Glutamatergic neuron (in vitro differentiated cells): ENCODE data around the gene SYNE2. TPM values are rescaled to one million over a fixed set of nuclear protein-coding genes. Genes with fewer than 3 reads are reported as not detected.

Experiments
- DNase-seq: peaks from one replicate; pipeline ENCODE4 v3.0.0; 2022
- H3K27ac Mint-ChIP-seq: one replicate; pipeline ENCODE4 v1.8.0; 2020; ENCODE audit warnings: mild to moderate bottlenecking, mixed read lengths, inconsistent platforms; ENCODE audit not compliant: unreplicated experiment
- H3K27me3 Mint-ChIP-seq: one replicate; pipeline ENCODE4 v1.8.0; 2020; ENCODE audit warnings: mild to moderate bottlenecking, moderate library complexity, mixed read lengths, inconsistent platforms; ENCODE audit not compliant: unreplicated experiment
- H3K36me3 Mint-ChIP-seq: one replicate; pipeline ENCODE4 v1.8.0; 2020; ENCODE audit warnings: mild to moderate bottlenecking, mixed read lengths, inconsistent platforms; ENCODE audit not compliant: unreplicated experiment
- H3K4me1 Mint-ChIP-seq: one replicate; pipeline ENCODE4 v1.8.0; 2020; ENCODE audit warnings: mild to moderate bottlenecking, low read depth, mixed read lengths, inconsistent platforms; ENCODE audit not compliant: unreplicated experiment
- H3K4me3 Mint-ChIP-seq: one replicate; pipeline ENCODE4 v1.8.0; 2020; ENCODE audit warnings: mild to moderate bottlenecking, mixed read lengths, inconsistent platforms; ENCODE audit not compliant: unreplicated experiment
- H3K9me3 Mint-ChIP-seq: one replicate; pipeline ENCODE4 v1.8.0; 2020; ENCODE audit warnings: mild to moderate bottlenecking, moderate library complexity, mixed read lengths, inconsistent platforms; ENCODE audit not compliant: unreplicated experiment
- total RNA-seq: library from RNA; stranded (reverse); fragmentation: NEBNext Ultra II Directional; extraction: Animal tissue kit (Norgen Biotek cat#: 25700); gene quantifications from one replicate; pipeline ENCODE4 v1.2.1, GENCODE V29; 2021; ENCODE audit not compliant: unreplicated experiment
- TF ChIP-seq, protein P1 (sequence below): fragments of 200-600 bp; sonication (generic); IDR thresholded peaks from one replicate; pipeline ENCODE4 v1.5.0; 2021; ENCODE audit not compliant: partially characterized antibody, unreplicated experiment

Gene SYNE2
- total RNA-seq, 1 donor from 2014 or later, result 81.7 TPM

DNA sequence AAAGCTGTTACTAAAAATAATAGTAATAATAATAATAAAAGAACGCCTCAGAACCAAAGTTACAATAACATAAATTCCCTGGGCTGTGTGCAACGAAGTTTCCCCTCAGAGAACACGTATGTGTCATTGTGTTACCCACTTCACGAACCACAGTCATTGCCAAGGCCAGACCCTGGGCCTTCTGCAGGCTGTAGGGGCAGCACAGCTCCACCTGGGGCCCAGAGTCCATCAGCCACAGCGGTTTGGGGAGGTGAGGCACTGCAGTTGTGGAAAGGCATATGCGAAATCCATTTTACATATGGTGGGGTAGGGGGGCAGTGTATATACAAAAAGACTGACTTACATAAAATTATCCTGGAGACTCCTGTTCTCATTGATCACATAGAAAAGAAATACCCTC is 385.2 kb downstream of the SYNE2 start:
- TF ChIP-seq, protein P1, sequence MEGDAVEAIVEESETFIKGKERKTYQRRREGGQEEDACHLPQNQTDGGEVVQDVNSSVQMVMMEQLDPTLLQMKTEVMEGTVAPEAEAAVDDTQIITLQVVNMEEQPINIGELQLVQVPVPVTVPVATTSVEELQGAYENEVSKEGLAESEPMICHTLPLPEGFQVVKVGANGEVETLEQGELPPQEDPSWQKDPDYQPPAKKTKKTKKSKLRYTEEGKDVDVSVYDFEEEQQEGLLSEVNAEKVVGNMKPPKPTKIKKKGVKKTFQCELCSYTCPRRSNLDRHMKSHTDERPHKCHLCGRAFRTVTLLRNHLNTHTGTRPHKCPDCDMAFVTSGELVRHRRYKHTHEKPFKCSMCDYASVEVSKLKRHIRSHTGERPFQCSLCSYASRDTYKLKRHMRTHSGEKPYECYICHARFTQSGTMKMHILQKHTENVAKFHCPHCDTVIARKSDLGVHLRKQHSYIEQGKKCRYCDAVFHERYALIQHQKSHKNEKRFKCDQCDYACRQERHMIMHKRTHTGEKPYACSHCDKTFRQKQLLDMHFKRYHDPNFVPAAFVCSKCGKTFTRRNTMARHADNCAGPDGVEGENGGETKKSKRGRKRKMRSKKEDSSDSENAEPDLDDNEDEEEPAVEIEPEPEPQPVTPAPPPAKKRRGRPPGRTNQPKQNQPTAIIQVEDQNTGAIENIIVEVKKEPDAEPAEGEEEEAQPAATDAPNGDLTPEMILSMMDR, result no peak
- Mint-ChIP-seq H3K9me3 (peaks cover 5% of the 10 kb centered on the region), H3K4me3 (no peak overlapping the region), H3K27me3 (peaks cover 8% of the 10 kb centered on the region), H3K27ac (no peak overlapping the region), H3K4me1 (peaks cover 15% of the 10 kb centered on the region), H3K36me3 (no peaks in the 10 kb centered on the region)
- no peak for DNase-seq

- no peak for DNase-seq
- Mint-ChIP-seq H3K27me3 (peaks cover 5% of the 10 kb centered on the region), H3K4me3 (no peak overlapping the region), H3K36me3 (no peaks in the 10 kb centered on the region), H3K4me1 (peaks cover 15% of the 10 kb centered on the region), H3K9me3 (peaks cover 5% of the 10 kb centered on the region), H3K27ac (no peak overlapping the region)
- TF ChIP-seq, protein P1, result no peak
Measured at GRCh38 chr14:64238631-64239030, 385.8 kb downstream of the SYNE2 start.

GRCh38 chr14:64244279-64244678 is 391.5 kb downstream of the SYNE2 start:
- Mint-ChIP-seq H3K4me1 (no peaks in the 10 kb centered on the region), H3K36me3 (no peaks in the 10 kb centered on the region), H3K4me3 (no peak overlapping the region), H3K27me3 (no peaks in the 10 kb centered on the region), H3K9me3 (no peaks in the 10 kb centered on the region), H3K27ac (no peak overlapping the region)
- no peak for DNase-seq
- TF ChIP-seq, protein P1, result no peak

GRCh38 chr14:64245491-64245890 is 392.7 kb downstream of the SYNE2 start:
- no peaks in the 10 kb centered on the region for H3K4me1 Mint-ChIP-seq
- H3K9me3 Mint-ChIP-seq, result no peaks in the 10 kb centered on the region
- no peak overlapping the region for H3K4me3 Mint-ChIP-seq
- no peak for DNase-seq
- TF ChIP-seq, protein P1, result no peak
- no peaks in the 10 kb centered on the region for H3K36me3 Mint-ChIP-seq
- H3K27ac Mint-ChIP-seq, result no peak overlapping the region
- no peaks in the 10 kb centered on the region for H3K27me3 Mint-ChIP-seq

DNA sequence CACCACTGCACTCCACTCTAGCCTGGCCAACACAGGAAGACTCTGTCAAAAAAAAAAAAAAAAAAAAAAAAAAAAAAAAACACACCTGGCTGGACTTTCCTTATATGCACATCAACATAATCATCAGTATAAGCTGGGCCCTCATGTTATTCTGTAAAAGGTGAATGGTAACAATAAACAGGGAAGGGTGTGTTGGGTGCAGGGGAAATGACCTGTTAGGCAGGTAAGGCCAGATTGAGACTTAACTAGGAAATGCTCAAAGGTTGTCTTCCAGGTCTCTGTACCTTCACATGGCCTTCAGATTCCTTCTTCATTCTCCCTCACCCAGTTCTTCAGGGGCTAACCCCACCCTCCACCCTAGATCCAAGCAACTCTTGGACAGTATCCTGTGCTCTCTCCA is 393.9 kb downstream of the SYNE2 start:
- no peaks in the 10 kb centered on the region for H3K27me3 Mint-ChIP-seq
- H3K27ac Mint-ChIP-seq, result no peak overlapping the region
- H3K36me3 Mint-ChIP-seq, result no peaks in the 10 kb centered on the region
- H3K9me3 Mint-ChIP-seq, result no peaks in the 10 kb centered on the region
- TF ChIP-seq, protein P1, result no peak
- H3K4me3 Mint-ChIP-seq, result no peak overlapping the region
- DNase-seq, result no peak
- no peaks in the 10 kb centered on the region for H3K4me1 Mint-ChIP-seq
